Amniotic stem cell (primary cell): ENCODE measurements around the gene CDK17.
"Not testable (repeated sequence)": the region's sequence is repeated elsewhere in the genome, so short reads cannot be mapped to it uniquely, and the experiment has no call there.

Source experiments
- DNase-seq: peaks from one replicate; lab custom pipeline; 2025; lab: John Stamatoyannopoulos, UW

CDK17 gene

DNA sequence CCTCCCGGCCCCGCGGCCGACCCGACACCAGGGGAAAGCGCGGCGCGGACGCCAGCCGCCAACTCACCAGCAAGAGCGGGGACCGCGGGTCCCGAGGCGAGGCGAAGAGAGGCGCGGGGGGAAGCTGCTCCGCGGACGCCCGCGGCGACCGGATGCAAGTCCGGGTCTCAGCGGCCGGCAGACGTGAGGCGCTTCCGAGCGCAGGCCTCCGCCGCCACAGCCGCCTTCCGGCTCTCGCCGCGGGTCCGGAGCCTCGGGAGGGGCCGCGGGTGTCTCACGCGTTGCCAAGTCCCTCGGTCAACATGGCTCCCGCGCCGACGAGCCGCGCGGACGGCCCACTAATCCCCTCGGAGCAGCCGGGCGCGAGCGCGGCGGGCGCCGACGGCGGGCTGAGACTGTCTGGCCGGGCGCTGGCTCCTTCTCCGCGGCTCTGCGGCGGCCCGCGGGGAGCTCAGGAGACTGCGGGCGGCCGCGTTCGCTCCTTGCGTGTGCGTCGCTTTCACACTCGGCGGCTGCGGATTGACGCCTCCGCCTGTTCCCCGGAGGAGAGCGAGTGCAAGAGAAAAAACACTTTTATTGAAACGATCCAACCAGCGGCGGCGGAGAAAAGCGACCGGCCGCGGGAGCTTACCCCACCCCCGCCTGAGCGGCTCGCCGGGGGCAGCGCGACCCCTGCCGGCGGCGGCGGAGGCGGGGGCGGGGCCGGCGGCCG lies at the start of gene CDK17:
Gene CDK17 (minus strand): TSS at position 521 of the 712 bp plus-strand sequence. CDS start 65,603 bp downstream, outside the sequence.
- DNase-seq: peak; percentile 46

GRCh38 chr12:96448300-96448699 lies 48.1 kb upstream of the CDK17 start:
- DNase-seq: no peak

GRCh38 chr12:96447256-96447655 lies 47.0 kb upstream of the CDK17 start:
- no peak for DNase-seq

- DNase-seq: peak; percentile 68
These were observed 45.7 kb upstream of the CDK17 start for GRCh38 chr12:96445691-96446583.

GRCh38 chr12:96444399-96444798 lies 44.2 kb upstream of the CDK17 start:
- DNase-seq: no peak

- DNase-seq: no peak
These were observed 42.7 kb upstream of the CDK17 start for GRCh38 chr12:96442906-96443305.

GRCh38 chr12:96441816-96442215 lies 41.6 kb upstream of the CDK17 start:
- DNase-seq: no peak

- DNase-seq: no peak
These were observed 38.1 kb upstream of the CDK17 start for GRCh38 chr12:96438330-96438729.

- DNase-seq: no peak
These were observed 36.9 kb upstream of the CDK17 start for GRCh38 chr12:96437171-96437445.

DNA sequence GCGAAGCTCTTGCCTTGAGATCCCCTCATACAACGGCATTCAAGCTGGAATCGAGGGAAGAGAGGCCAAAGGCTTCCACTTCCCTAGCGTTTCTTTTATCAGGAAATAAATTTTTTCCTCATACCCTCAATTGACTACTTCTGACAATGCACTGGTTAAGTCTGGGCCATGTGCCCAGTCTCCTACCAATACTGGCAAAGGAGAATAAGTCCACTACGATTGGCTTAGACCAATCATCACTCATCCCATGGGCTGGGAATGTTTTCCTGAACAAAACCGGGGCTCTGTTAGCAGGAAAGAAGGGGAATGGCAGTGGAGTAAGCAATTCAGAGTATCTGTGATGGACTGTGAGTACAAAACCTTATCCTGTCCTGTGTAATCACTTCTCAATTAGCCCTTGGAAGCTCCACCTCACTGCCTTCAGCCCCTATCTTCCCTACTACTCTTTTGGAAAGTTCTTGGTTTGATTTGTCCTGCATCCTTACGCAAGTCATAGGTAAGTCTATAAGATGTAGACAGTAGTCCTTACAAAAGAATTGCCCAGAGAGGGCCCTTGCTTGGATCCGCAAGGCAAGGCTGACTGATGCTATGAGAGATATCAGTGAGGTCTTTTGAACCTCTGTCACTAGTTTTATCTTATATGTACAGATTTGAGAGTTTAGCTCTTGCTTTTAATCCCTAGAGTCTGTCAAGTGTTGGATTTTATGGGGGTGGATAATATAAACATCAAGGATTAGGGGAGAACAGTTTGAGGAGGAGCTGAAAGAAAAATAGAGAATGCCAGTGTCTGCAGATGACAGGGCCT lies 36.3 kb upstream of the CDK17 start:
- DNase-seq: no peak

GRCh38 chr12:96434107-96434506 lies 33.9 kb upstream of the CDK17 start:
- peak; percentile 43 for DNase-seq

- DNase-seq: not testable (repeated sequence)
These were observed 32.5 kb upstream of the CDK17 start for GRCh38 chr12:96432496-96433321.

DNA sequence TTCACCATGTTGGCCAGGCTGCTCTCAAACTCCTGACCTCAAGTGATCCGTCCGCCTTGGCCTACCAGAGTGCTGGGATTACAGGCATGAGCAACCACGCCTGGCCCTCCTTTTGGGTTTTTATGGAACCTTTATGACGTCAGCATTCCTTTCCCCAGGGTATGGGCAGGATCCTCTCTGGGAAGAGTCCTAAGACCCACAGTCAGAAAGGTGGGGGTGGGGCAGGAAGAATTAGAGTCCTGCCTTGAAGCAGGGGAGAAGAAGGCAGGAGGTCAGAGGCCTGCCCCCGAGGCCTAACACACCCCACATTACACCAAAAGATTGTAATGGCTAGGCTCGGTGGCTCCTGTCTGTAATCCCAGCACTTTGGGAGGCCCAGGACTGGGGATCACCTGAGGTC lies 30.8 kb upstream of the CDK17 start:
- no peak for DNase-seq

DNA sequence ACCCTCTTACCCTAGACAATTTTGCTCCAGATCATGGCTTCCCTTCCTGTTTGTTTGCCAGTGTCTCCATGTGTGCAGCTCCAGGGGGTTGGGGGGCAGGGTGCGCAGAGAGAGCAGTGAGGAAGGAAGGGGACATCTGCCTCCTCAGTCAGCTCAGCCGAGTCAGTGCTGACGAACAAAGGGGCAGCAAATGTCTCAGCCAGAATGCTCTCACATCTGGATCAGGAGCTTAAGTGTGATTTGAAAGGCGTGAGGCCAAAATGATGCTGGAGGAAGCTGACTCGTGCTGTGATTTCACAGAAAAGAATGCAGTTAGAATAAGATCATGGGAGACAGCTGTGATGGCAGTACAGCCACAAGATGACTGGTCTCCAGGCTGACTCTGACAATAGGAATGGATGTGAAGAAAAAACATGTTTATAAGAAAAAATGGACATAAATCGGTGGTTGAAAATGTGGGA lies 27.1 kb upstream of the CDK17 start:
- peak; percentile 98 for DNase-seq

DNA sequence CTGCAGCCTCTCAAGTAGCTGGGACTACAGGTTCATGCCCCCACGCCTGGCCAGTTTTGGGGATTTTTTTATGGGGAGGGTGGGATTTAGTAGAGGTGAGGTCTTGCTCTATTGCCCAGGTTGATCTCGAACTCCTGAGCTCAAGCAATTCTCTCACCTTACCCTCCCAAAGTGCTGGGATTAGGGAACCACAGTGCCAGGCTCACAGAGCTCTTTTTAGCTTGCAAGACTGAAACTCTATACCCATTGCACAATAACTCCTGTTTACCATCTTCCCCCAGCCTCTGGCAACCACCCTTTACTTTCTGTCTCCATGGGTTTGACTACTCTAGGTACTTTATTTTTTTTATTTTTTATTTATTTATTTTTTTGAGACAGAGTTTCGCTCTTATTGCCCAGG lies 25.7 kb upstream of the CDK17 start:
- DNase-seq: no peak

DNA sequence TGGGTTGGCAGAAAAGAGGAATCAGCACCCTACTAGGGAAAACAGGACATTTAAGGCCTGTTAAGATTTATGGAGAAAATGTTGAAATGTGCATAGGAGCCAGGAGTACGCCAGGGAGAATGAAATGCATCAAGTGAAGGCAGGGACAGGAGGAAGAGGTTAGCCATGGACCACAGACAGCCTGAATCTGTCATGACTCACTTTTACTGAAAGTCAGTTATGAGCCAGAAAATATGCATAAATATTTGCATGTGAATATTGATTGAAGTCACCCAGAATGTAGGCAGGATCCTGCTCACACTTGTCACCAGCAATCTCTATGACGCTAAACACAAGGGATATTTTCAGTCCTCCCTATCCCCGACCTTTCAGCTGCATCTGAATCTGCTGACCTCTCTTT lies 25.1 kb upstream of the CDK17 start:
- no peak for DNase-seq

DNA sequence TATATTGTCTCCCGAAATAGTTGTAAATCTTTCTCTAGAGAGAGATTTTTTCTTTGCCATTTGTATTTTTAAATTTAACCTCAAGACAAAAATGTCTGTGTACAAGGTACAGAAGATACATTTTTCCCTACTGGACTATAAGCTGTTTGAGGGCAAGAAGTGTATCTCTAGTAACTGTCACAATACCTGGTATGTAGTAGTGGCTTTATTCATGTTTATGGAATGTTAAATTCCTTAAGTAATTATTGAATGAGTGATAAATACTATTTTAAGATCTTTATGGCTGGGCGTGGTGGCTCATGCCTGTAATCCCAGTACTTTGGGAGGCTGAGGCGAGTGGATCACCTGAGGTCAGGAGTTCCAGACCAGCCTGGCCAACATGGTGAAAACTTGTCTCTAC lies 24.4 kb upstream of the CDK17 start:
- no peak for DNase-seq

DNA sequence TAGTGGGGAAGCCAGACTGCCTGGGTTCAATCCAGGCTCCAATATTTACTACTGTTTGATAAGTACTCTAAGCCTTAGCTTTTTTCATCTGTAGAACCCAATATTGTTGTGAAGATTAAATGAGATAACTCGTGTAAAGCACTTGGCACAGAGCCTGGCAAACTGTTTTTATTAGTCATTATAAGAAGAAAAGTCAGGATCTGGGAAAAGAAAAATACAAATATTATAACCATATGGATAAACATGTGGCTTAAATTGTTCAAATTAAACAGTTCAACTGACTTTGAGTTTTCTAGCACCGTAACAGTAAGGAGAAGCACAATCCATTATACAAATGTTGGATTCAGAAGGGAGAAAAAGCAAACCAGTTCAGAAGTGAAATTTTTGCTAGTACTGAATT lies 22.0 kb upstream of the CDK17 start:
- no peak for DNase-seq

DNA sequence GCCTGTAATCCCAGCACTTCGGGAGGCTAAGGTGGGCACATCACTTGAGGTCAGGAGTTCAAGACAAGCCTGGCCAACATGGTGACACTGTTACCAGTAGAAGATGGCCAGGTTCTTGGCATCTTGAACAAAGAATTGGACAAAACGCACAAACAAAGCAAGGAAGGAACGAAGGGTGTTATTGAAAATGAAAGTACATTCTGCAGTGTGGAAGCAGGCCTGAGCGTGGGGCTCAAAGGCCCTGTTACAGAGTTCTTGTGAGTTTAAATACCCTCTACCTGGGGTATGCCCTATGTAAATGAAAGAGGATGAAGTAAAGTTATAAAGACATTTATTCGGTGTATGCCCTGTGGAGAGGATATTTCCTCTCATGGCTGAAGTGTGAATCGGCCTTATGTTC lies 20.8 kb upstream of the CDK17 start:
- DNase-seq: no peak

- no peak for DNase-seq
These were observed 20.1 kb upstream of the CDK17 start for GRCh38 chr12:96420277-96420835.

DNA sequence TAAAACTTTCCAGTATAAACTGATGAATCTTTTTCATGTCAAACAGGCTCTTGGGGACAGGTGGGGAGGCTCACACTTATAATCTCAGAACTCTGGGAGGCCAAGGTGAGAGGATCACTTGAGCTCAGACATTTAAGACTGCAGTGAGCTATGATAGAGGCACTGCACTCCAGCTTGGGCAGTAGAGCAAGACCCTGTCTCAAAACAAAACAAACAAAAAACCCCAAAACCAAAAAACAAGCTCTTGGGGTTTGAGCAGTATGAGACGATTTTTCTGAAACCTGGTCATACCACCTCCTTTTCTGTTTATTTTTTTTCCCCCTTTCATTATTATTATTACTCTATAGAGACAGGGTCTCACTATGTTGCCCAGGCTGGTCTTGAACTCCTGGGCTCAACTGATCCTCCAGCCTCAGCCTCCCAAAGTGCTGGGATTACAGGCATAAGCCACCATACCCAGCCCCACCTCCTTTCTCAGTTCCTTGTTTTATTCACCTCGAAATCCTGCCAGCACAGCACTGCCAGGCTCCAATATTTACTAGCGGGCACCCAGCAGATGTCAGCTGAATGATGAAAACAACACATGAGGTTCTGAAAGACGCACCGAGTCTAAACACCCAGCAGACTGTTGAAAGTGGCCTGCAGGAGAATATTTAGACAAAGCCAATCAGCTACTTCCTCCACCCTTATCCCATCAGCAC lies 19.5 kb upstream of the CDK17 start:
- DNase-seq: no peak
